ENCODE measurements around the gene CPED1.
"Not testable (repeated sequence)": the region's sequence is repeated elsewhere in the genome, so short reads cannot be mapped to it uniquely, and the experiment has no call there.

Gene CPED1

DNA sequence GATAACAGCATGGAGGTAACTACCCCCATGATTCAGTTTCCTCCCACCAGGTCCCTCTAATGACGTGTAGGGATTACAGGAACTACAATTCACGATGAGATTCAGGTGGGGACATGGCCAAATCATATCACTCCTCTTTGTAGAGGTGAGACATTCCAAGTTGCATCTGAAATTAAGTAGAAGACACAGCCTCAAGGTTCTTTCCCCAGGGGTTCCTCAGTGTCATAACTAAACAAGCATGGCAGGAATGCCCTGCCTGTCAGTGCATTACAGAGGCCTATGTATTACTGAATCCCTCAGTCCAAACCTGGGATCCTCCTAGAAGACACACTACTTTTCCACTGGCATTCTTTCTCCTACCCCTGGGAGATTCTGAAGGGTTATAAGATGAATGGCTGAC, 297.7 kb downstream of the CPED1 start:
- no peak for DNase-seq (ENCODE audit: low spot score)

- DNase-seq (ENCODE audit: low spot score) = peak; percentile 30
Observed at GRCh38 chr7:121286742-121287734, 298.5 kb downstream of the CPED1 start.

DNA sequence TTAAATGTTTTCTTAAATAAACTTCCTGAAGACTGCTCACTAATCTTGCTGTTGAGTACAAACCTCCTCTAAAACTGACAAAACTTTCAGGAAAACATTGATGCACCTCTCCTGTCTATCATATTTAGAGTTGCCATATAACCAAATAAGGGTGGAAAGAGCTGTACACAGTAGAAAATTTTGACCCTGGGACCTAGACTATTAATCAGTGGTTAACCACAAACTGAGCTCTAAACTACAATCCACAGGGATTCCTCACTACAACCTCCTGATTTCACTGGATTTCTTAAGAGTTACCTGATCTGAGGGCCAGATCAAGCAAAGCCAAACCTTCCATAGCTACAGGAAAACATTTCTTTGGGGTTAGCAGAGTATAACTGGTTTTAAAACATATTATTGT, 300.4 kb downstream of the CPED1 start:
- peak; percentile 54 for DNase-seq (ENCODE audit: low spot score)

DNA sequence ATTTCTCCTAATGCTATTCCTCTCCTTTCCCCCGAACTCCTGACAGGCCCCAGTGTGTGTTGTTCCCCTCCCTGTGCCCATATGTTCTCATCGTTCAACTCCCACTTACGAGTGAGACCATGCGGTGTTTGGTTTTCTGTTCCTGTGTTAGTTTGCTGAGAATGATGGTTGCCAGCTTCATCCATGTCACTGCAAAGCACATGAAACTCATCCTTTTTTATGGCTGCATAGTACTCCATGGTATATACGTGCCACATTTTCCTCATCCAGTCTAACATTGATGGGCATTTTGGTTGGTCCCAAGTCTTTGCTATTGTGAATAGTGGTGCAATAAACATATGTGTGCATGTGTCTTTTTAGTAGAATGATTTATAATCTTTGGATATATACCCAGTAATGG, 301.4 kb downstream of the CPED1 start:
- not testable (repeated sequence) for DNase-seq (ENCODE audit: low spot score)

GRCh38 chr7:121294448-121294992, 306.0 kb downstream of the CPED1 start:
- DNase-seq (ENCODE audit: low spot score) = no peak

- DNase-seq (ENCODE audit: low spot score) = no peak
Observed at GRCh38 chr7:121297843-121298242, 309.3 kb downstream of the CPED1 start.

- no peak for DNase-seq (ENCODE audit: low spot score)
Observed at GRCh38 chr7:121298831-121299239, 310.3 kb downstream of the CPED1 start.

- DNase-seq (ENCODE audit: low spot score) = no peak
Observed at GRCh38 chr7:121300685-121301420, 312.3 kb downstream of the CPED1 start.

DNA sequence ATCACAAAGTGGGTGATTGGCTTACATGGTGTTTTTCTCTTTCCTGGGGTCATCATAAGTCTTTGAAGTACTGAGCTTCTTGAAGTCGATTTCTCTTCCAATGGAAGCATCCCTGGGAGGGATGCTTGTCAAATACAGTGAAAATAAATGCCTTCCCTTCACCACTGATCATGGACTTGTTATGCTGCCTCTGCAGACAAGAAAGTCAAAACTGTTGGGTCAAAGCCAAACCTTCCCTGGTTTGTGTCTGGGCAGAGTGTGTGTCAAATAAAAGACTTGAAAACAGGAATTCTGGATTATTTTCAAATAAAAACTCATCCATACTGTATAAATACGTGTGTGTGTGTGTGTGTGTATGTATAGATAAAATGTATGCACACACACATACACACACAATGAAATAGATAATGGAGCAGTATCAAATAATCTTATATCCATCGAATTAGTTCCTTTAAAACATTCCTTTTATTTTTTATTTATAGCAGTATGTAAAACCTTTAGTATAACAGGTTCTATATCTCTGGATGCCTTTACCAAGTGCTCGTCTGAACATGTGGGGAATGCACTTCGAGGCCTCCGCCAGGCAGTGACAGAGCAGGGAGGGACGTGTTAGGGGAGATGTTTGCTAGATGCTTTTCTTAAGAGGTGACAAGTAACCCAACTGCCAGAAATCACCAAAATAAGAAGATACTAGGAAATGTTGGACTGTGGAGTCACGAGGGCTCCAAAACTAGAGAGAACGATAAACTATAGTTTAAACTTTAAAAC, 313.1 kb downstream of the CPED1 start:
- DNase-seq (ENCODE audit: low spot score) = no peak

GRCh38 chr7:121302214-121302745, 313.8 kb downstream of the CPED1 start:
- peak; percentile 57 for DNase-seq (ENCODE audit: low spot score)

DNA sequence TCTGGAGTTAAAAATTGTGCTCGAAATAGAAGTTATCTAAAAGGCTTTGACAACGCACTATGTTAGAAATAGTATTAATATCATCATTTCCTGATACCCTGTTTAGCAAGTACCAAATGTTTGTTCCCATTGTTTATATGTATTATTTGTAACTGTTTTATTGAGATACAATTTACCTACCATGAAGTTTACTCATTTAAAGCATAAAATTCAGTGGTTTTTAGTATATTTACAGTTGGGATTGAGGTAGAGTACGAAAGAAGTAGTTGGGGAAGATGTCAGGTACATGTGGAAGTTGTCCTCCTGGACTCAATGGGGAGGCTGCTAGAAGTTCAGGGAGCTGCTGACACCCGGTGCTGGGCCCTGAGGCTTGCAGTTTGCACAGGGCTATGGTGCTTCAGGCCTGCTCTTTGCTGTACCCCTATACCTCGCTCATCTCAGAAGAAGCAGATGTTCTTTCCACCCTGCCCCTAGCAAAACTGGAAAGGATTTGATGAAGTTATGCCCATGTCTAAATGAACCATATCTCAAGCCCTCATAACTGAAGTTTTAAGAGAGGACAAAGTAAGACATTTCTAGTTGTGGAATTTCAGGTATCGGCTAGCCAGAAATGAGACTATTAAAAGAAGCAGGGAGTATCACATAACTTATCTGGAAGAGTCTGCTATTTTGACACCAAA, 315.1 kb downstream of the CPED1 start:
- DNase-seq (ENCODE audit: low spot score) = no peak

GRCh38 chr7:121304102-121304658, 315.7 kb downstream of the CPED1 start:
- DNase-seq (ENCODE audit: low spot score) = no peak

GRCh38 chr7:121305109-121305508, 316.6 kb downstream of the CPED1 start:
- peak; percentile 64 for DNase-seq (ENCODE audit: low spot score)

DNA sequence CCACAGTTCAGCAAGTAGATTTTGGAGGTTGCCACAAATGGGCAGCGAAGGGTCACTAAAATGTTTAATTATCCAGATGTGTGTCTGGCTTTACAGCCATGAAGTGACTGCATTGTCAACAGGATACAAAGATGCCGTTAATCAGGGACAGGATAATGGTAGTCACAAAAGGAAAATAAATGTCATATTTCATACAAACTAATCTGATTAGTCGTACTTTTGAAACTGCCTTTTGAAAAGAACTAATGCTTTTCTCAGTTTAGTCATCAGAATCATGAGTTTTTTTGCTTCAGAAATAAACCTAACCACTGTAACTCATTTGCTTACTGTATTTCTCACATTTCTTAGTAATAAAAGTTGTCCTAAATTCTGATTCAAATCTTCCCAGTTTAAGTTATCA, 318.1 kb downstream of the CPED1 start:
- DNase-seq (ENCODE audit: low spot score) = no peak

GRCh38 chr7:121307021-121307574, 318.6 kb downstream of the CPED1 start:
- no peak for DNase-seq (ENCODE audit: low spot score)

- DNase-seq (ENCODE audit: low spot score) = no peak
Observed at GRCh38 chr7:121313220-121313792, 324.8 kb downstream of the CPED1 start.

DNA sequence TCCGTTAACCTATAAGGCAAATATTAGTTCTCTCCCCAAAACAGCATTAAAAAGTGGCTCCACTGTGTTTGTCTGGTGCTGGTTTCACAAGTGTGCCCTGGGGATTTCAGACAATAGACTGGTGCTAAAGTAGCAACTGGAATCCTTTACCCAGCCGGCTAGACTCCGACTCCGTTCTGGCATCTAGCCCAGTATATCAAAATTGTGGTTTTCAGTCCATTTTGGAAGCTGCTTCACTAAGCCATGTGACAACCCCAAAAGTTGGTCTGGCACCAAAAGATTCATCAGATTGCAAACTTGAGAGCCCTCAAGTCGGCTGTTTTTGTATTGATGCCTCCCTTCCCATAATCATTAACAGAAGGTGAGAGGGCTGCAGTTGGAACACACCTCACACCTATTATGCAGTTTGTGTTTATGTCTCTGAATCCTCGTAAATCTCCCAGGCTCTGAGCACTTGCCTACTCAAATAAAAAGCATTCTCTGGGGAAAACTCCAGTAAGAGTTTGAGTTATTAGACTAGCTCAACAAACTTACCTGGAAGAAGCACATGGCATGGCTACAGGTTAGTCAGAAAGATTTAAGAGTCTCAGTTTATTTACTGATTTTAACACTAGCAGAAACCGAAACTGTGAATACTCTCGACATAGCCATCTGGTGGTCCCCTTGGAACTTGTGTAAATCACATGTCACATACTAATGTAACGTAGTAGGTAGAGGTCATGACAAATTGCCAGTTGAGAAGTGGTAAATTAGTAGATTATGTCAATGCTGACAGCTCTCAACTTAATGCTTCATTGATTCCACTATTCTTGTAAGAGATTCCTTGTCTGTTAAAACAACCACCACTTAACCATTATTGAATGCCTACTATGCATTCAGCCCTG, 325.5 kb downstream of the CPED1 start:
- DNase-seq (ENCODE audit: low spot score) = peak; percentile 9

GRCh38 chr7:121315170-121315569, 326.7 kb downstream of the CPED1 start:
- DNase-seq (ENCODE audit: low spot score) = not testable (repeated sequence)

DNA sequence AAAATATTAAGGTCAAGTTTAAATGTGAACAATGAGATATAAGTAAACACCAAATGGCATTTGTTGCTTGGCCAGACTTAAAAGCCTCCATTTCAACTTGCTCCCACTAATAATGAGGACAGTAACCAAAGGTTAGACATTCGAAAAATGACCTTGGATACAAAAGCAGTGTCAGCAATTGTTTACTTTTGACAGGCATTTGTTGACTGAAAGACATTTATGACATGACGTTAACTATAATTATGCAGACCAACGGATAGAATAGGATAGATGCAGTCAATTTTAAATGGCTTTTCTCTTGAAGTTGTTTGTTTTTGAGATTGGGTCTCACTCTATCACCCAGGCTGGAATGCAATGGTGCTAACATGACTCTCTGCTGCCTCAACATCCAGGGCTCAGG, 333.9 kb downstream of the CPED1 start:
- DNase-seq (ENCODE audit: low spot score) = no peak

Data from GM03348 (cell line).